Ishikawa (cell line): ENCODE data around the gene ITGA5.
A peak's percentile ranks its signal among the peaks of the same experiment; 100 is the strongest.

Experiments used
- CEBPB ChIP-seq: IDR thresholded peaks from 2 replicates; pipeline ENCODE4 v1.6.1; 2012
- CREB1 ChIP-seq: IDR thresholded peaks from 2 replicates; pipeline ENCODE4 v1.6.1; 2012; ENCODE audit warnings: low read depth
- EGR1 ChIP-seq: IDR thresholded peaks from 2 replicates; pipeline ENCODE4 v1.6.1; 2012
- EP300 ChIP-seq: IDR thresholded peaks from 2 replicates; pipeline ENCODE4 v1.6.1; 2012; ENCODE audit warnings: borderline replicate concordance
- FOXM1 ChIP-seq: IDR thresholded peaks from 2 replicates; pipeline ENCODE4 v1.6.1; 2012; ENCODE audit warnings: low read depth, borderline replicate concordance
- NFIC ChIP-seq: IDR thresholded peaks from 2 replicates; pipeline ENCODE4 v1.6.1; 2012
- RAD21 ChIP-seq: IDR thresholded peaks from 2 replicates; pipeline ENCODE4 v1.6.1; 2012; ENCODE audit warnings: low read depth
- REST ChIP-seq: IDR thresholded peaks from 2 replicates; pipeline ENCODE4 v1.6.1; 2012; ENCODE audit warnings: low read depth, mild to moderate bottlenecking
- TAF1 ChIP-seq: IDR thresholded peaks from 2 replicates; pipeline ENCODE4 v1.6.1; 2012; ENCODE audit warnings: low read depth, mild to moderate bottlenecking
- TCF12 ChIP-seq: IDR thresholded peaks from 2 replicates; pipeline ENCODE4 v1.6.1; 2012; ENCODE audit warnings: low read depth
- TEAD4 ChIP-seq: IDR thresholded peaks from 2 replicates; pipeline ENCODE4 v1.6.1; 2012
- YY1 ChIP-seq: IDR thresholded peaks from 2 replicates; pipeline ENCODE4 v1.6.1; 2012; ENCODE audit warnings: low read depth
- ZBTB7A ChIP-seq: IDR thresholded peaks from 2 replicates; pipeline ENCODE4 v1.6.1; 2012; ENCODE audit warnings: low read depth
- TF ChIP-seq, protein P1 (sequence below): IDR thresholded peaks from 2 replicates; pipeline ENCODE4 v1.6.1; 2012
- TF ChIP-seq, protein P2 (sequence below): IDR thresholded peaks from 2 replicates; pipeline ENCODE4 v1.6.1; 2012

The ITGA5 gene

GRCh38 chr12:54412348-54412747 is 6.7 kb downstream of the ITGA5 start:
- TF ChIP-seq REST (no peak), RAD21 (no peak), FOXM1 (no peak), NFIC (no peak), YY1 (no peak), TCF12 (no peak), CREB1 (no peak), TEAD4 (no peak), EP300 (no peak), CEBPB (no peak), EGR1 (no peak), ZBTB7A (no peak), TAF1 (no peak)
- TF ChIP-seq, protein P1, sequence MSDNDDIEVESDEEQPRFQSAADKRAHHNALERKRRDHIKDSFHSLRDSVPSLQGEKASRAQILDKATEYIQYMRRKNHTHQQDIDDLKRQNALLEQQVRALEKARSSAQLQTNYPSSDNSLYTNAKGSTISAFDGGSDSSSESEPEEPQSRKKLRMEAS: no peak
- TF ChIP-seq, protein P2, sequence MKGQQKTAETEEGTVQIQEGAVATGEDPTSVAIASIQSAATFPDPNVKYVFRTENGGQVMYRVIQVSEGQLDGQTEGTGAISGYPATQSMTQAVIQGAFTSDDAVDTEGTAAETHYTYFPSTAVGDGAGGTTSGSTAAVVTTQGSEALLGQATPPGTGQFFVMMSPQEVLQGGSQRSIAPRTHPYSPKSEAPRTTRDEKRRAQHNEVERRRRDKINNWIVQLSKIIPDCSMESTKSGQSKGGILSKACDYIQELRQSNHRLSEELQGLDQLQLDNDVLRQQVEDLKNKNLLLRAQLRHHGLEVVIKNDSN: no peak

DNA sequence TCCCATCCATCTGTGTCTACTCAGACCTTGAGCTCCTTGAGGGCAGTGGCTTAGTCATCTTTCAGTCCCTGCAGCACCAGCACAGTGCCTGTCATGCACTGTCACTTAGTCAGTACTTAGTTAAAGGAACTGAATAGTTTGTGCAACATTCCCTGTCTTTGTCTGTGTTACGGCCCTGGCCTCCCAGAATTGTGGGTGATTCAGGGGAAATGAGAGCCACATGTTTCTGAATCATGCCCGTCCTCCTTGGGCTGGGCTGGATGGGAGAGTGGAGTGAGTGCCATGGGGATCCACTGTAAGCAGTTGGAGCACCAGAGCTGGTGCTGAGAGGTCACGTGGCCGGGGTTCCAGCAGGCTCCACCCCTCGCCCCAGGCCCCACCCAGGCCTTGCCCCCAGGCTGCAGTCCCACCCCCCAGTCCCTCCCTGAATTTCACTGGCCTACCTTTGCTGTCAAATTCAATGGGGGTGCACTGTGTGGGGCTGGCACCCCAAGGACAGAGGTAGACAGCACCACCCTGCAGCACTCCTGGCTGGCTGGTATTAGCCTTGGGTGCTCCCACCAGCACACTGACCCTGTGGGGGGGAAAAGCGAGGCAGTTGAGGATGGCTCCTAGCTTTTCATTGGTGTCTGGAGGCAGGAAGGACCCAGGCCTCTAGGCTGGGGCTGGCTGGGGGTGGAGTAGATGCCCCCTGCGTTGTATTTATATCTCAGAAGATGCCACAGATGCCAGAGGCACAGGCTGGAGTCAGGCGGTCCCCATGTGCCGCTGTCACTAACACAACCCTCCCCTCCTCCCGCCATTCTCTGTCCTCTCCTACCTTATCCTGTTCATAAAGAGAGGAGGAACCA is 7.5 kb downstream of the ITGA5 start:
- TF ChIP-seq, protein P2: peak; percentile 90
- TF ChIP-seq TAF1: no peak

DNA sequence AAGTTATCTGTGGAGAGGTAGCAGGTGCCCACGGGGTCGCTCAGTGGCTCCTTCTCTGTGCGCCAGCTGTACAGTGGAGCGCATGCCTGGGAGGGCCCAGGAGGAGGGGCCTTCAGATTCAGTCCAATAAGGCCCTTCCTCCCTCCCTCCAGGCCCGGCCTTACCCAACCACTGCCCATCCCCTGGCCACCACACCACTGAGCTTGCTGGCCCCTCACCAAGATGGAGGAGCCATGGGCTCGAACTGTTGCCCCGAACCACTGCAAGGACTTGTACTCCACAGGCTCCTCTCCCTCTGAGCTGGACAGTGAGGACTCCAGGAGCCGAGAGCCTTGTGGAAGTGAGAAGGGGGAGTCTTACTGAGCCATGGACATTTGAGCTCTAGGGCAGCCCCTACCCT is 9.8 kb downstream of the ITGA5 start:
- no peak for TF ChIP-seq ZBTB7A

DNA sequence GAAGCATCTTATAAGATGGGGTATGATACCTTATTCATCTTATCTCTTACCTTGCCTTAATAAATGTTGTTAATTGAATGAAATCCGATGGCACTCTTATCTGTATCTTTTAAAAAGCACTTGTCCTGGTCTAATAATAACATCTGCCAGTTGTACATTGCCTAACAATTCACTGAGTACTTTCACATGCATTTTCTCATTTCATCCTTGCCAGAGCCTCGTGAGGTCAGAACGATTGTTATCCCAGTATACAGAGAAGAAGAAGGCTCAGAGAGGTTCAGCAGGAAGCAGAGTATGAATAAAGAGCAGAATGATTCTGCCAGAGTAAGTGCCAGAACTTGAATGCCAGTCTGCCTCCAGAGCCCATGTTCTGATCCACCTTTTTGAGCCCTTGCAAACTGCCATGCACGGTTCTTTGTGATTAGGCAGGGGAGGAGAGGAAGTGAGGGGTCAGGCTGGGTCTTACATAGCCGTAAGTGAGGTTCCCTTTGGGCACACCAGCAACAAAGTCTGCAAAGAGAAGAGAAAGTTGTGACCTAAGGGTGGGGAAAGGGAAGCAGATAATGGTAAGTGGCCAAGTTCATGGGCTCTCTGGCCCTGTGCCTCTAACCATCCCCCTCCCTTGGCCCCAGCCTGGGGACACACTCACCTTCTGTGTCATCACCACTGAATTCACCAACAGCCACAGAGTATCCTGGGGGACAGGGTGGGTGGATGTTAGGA is 11.7 kb downstream of the ITGA5 start:
- no peak for TF ChIP-seq ZBTB7A
- TF ChIP-seq FOXM1: no peak
- no peak for TF ChIP-seq NFIC
- TF ChIP-seq TAF1: no peak
- TF ChIP-seq YY1: no peak
- TF ChIP-seq CREB1: no peak
- TF ChIP-seq, protein P2: no peak
- no peak for TF ChIP-seq TCF12

- TF ChIP-seq TCF12 (no peak), ZBTB7A (no peak), CEBPB (no peak), REST (no peak), RAD21 (no peak), NFIC (no peak), TEAD4 (no peak), EP300 (no peak), YY1 (no peak)
- TF ChIP-seq, protein P1: no peak
- TF ChIP-seq, protein P2: no peak
Observed at GRCh38 chr12:54405573-54405972, 13.5 kb downstream of the ITGA5 start.
